Measurements from ENCODE around the gene RTCA.
"Not testable (repeated sequence)": the region's sequence is repeated elsewhere in the genome, so short reads cannot be mapped to it uniquely, and the experiment has no call there.

RTCA gene

DNA sequence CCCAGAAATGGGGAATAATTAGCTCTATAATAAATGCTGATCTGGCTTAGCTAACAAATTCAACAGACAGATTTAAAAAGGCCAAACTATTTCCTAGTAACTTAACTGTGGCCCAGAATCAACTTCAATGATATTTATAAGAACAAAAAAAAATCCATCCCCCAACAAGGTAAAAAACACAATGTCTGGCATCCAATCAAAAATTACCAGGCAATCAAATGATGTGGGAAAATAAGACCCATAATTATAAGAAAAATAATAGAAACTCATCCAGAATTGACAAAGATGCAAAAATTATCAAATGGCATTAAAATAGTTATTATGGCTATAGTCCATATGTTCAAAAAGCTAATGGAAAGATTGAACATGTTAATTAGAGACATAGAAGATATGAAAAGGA is 43.8 kb downstream of the RTCA start:
- DNase-seq, result no peak

DNA sequence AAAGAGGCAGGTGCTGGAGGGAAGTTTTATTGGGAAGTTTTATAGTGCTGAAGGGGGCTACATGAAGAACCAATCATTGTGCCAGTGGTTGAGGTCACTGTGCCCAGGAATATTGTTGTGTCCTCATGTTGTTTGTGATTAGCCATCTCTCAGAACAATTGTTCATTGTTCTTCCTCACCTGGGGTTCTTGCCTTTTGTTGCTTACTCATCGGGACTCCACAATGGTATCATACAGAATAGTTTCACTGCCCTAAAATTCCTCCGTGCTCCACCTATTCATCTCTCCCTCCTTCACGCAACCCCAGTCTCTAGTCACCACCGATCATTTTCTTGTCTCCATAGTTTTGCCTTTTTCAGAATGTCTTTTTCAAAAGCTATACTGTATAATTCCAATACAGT is 47.4 kb downstream of the RTCA start:
- no peak for DNase-seq

DNA sequence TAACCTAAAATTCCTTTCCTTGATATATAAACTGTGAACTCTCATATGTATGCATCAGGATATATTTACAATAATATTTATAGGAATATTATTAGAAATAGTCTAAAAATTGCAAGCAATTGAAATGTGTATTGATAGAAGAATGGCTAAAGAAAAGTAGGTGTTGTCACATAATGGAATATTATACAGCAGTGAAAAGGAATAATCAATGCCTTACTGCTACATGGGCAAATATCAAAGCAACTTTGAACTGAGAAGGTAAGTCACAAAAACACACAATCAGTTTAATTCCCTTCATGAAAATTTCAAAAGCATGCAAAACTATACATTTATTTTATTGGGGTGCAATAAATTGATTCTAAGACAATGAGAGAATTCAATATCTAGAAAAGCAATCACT is 50.6 kb downstream of the RTCA start:
- no peak for DNase-seq

DNA sequence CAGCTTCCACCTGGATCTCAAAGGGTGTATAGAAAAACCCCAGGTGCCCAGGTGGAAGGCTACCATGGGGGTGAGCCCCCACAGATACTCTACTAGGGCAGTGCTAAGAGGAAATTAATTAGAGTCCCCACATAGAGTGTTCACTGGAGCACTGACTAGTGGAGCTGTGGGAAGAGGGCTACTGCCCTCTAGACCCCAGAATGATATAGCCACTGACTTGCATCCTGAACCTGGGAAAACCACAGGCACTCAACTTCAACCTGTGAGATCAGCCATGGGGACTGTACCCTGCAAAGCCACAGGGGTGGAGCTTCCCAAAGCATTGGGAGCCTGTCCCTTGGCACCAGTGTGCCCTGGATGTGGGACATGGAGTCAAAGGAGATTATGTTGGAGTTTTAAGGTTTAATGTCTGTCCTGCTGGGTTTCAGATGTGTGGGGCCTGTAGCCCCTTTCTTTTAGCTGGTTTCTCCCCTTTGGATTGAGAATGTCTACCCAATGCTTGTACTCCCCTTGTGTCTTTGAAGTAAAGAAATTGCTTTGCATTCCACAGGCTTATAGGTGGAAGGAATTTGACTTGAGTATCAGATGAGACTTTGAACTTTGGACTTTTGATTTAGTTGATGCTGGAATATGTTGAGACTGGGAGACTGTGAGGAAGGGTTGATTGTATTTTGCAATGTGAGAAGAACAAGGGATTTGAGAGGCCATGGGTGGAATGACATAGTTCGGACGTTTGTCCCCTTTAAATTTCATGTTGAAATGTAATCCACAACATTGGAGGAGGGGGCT is 54.5 kb downstream of the RTCA start:
- no peak for DNase-seq

GRCh38 chr1:100321100-100321493 is 55.1 kb downstream of the RTCA start:
- DNase-seq, result no peak

- DNase-seq, result no peak
Measured at GRCh38 chr1:100321506-100321905, 55.5 kb downstream of the RTCA start.

- DNase-seq, result no peak
Measured at GRCh38 chr1:100322436-100323211, 56.6 kb downstream of the RTCA start.

DNA sequence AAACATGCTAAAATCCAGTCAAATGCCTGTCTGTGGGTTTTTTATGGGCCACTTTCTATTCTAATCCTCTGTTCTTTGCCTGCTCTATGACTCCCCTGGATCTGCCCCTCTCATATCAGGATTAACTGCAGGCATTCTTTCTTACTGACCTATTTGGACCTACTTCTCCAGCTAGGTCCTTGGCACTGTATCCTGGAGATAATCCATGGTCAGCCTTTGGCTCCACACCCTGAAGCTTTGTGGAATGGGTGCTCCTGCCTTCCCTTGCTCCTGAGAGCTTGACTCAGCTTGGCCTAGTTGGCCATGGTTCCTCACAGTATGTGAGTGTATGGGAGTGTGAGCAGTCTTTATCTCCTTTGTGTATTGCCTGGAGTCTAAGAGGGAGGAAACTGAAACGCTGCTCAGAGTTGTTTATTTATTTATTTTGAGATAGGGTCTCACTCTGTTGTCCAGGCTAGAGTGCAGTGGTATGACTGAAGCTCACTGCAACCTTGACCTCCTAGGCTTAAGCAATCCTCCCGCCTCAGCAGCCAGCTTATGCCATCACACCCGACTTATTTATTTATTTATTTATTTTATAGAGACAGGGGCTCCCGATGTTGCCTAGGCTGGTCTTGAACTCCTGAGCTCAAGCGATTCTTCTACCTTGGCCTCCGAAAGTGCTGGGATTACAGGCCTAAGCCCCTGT is 57.5 kb downstream of the RTCA start:
- DNase-seq, result no peak

GRCh38 chr1:100325415-100326324 is 59.7 kb downstream of the RTCA start:
- no peak for DNase-seq

GRCh38 chr1:100326325-100326670 is 60.3 kb downstream of the RTCA start:
- DNase-seq, result not testable (repeated sequence)

- no peak for DNase-seq
Measured at GRCh38 chr1:100328133-100328532, 62.1 kb downstream of the RTCA start.

DNA sequence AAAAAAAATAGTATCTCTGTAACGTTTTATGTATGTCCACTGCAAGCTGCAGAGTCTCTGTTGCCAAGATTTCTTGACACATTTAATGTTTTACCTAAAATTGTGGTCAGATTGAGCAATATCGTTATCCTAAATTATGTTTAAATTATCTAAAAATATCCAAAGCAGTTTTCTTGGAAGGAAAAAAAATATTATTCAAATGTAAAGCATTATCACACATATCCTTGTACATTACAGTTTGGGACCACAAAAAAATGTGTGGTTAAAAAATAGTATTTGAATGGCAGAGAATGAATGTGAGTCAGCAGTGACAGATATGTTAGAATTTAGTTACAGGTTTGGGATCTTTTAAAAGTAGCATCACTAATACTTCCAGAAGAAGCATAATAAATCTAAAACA is 65.1 kb downstream of the RTCA start:
- DNase-seq, result not testable (repeated sequence)

GRCh38 chr1:100332331-100332730 is 66.3 kb downstream of the RTCA start:
- DNase-seq, result no peak

GRCh38 chr1:100335436-100335835 is 69.4 kb downstream of the RTCA start:
- DNase-seq, result no peak

- DNase-seq, result not testable (repeated sequence)
Measured at GRCh38 chr1:100337878-100338277, 71.9 kb downstream of the RTCA start.

- not testable (repeated sequence) for DNase-seq
Measured at GRCh38 chr1:100339735-100340134, 73.7 kb downstream of the RTCA start.

- no peak for DNase-seq
Measured at GRCh38 chr1:100340494-100340893, 74.5 kb downstream of the RTCA start.

DNA sequence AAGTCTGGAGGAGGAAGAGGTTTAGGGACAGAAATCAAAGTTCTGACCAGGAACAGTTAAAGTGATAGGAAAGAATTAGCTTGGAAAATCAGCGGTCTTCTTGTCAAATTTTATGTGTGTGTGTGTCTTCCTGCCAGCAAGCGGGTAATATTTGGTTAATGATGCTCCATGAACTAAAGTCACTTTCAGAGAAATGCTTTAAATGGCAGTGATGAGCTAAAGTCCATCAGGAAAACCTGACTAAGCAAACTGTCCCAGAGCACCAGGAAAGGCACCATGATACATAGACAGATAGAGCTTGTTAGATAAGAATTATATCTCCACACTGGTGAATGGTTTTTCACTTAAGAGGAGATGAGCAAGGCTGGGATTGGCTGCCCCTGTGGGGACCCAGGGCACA is 76.3 kb downstream of the RTCA start:
- no peak for DNase-seq
